Daoy (cell line): ENCODE data around the gene TGM4. TPM values are rescaled to one million over a fixed set of nuclear protein-coding genes. Genes with fewer than 3 reads are reported as not detected.
"Not testable (repeated sequence)": the region's sequence is repeated elsewhere in the genome, so short reads cannot be mapped to it uniquely, and the experiment has no call there.

Source experiments
- DNase-seq: peaks from one replicate; pipeline ENCODE4 v3.0.0-alpha.2; 2015; ENCODE audit warnings: low read depth
- total RNA-seq: library from RNA; depleted of rRNA; stranded (reverse); fragments of >200 nt; shearing (Covaris generic); gene quantifications from 2 replicates; pipeline ENCODE4 v1.2.3, GENCODE V29; 2014; rRNA removed

TGM4 gene
- 0.17 and 0.51 TPM in 2 replicates for total RNA-seq

DNA sequence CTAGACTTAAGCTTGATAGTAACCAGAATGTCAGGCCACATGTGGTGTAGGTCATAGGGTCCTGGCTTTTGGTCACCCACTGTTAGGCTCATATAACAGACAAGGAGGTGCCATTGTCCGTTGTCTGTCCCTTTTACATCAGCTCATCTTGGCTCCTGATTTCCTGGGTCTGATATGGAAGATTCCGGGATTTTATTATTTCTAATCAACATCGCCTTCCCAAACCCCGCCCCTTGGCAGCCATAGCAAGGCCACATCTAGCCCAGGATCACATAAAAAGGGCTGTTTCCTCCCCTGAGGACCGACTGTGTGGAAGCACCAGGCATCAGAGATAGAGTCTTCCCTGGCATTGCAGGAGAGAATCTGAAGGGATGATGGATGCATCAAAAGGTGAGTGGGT, at the start of gene TGM4:
TSS of gene TGM4 (plus strand) at position 301 of the 400 bp plus-strand sequence. CDS start at position 372, 71 bp downstream.
- DNase-seq: no peak

DNA sequence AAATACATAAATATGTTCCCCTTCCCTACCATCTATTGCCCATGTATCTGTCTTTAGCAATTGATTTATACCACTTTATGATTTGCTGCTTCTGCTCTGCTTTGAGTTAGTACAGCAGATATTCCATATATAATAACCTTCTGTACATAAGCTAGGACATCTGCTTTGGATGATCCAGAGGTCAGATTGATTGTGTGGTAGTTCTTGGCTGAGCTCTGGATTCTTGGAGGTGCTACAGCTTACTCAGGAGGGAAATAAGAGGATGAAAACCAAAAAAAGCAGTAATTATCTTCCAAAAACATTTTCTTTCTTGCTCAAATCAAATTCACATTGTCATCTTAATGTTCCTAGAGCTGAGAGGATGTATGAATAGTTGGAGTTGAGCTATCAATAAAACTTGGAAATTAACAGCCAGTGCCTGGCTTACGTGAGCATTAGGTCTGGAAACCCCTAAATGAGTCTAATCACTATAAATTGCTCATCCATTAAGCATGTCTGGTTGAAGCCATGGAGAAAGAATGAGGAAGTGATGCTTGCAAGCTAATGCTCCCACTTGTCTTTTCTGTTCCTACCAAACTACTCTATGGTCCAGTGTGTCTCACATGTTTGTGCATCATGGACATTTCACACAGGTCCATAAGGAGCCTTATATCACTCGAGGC, 49.0 kb upstream of the TGM4 start:
- DNase-seq: peak; percentile 11

DNA sequence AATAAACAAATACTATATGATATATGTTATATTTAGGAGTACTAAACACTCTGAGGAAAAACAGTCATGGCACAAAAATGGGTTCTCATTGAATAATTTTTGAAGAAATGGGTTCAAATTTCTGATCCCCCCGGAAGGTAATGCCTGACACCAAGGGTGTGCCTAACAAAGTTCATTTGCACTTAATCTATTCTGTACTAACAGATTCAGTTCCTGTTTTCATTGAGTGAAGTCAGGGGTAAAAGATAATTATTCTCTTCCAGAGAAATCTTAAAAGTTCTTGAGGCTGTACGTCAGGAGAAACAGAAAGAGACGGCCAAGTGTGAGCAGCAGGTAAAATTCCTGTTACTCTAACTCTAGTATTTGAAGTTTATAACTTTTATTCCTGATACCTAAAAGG, 47.2 kb upstream of the TGM4 start:
- no peak for DNase-seq

DNA sequence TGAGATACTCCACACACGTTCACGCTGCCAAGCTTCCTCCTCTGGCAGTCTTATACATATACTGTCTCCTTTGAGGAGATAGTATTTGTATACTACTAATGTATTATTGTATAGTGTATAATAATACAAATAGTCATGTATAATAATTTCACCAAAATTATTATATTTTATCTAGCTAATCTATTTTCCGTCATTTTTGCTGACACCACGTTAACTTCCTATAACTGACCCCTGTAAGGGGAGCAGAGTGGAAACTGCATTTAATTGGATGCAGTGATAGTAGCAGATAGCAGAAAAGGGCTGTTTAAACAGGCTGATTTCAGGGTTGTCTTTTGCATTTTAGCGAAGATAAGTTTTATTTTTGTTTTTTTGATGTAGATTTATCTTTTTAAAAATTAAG, 43.2 kb upstream of the TGM4 start:
- no peak for DNase-seq

DNA sequence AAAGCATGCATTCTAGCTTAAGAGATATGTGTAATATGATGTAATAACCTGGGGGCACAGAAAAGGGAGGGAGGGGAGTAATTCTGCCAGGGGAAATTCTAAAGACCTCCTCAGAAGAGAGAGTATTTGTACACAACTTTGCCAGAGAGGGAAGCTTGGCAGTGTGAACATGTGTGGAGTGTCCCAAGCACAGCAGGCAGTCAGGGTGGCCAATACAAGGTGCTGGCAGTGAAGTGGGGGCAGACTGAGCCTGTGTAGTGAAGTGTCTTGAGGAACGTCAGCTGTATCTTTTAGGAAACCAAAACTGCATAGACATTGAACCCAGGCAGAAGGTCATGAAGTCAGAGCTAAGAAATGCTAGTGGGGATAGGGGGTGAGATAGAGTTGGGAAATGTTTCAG, 42.4 kb upstream of the TGM4 start:
- DNase-seq: no peak

DNA sequence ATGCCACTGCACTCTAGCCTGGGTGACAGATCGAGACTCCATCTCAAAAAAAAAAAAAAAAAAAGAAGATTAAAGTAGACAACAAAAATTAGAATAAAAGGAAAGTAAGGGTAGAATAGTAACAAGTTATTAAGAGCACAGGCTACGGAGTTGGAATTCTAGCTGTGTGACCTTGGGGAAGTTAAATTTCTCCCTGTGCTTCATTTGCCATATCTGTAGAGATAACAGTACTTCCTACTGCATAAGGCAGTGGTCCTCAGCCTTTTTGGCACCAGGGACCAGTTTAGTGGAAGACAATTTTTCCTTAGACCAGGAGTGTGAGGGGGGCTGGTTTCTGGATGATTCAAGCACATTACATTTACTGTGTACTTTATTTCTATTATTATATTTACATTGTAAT, 41.4 kb upstream of the TGM4 start:
- DNase-seq: no peak

DNA sequence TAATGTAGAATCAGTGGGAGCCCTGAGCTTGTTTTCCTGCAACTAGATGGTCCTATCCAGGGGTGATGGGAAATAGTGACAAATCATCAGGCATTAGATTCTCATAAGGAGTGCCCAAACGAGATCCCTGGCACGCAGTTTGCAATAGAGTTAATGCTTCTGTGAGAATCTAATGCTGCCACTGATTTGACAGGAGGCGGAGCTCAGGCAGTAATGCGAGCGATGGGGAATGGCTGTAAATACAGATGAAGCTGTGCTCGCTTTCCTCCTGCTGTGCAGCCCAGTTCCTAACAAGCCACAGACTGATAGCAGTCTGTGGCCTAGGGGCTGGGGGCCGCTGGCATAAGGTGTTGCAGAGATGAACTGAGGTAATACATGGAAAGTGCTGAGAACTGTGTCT, 41.0 kb upstream of the TGM4 start:
- DNase-seq: no peak

DNA sequence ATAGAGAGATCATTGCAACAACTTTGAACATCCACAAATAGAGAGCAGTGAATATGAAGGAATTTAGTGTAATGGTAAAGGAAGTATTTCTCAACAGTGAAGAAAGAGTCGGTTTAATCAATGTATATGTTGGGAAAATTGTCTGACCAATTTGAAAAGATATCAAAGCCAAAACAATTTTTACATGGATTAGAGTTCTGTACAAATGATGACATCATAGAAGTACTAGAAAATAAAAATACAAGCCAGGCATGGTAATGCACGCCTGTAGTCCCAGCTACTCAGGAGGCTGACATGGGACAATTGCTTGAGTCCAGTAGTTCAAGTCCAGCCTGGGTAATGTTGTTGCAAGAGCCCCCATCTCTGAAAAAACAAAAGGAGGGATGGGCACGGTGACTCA, 38.7 kb upstream of the TGM4 start:
- DNase-seq: no peak

DNA sequence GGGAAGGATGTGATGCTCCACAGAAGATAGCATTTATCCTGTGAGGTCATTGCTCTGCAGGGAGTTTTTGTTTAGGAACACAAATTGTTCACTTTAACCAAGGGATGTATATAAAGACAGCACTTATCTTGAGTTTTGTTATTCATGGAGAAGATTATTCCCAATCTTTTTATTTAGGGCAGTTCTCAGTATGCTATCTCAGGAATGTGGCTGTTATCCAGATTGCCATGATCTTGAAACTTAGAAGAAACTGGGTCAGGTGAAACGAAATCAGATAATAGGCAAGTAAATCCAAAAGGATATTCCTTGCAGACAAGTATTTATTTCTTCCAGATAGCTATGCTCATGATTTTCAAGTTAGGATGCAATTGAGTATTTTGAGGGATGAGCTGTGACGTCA, 32.0 kb upstream of the TGM4 start:
- no peak for DNase-seq

DNA sequence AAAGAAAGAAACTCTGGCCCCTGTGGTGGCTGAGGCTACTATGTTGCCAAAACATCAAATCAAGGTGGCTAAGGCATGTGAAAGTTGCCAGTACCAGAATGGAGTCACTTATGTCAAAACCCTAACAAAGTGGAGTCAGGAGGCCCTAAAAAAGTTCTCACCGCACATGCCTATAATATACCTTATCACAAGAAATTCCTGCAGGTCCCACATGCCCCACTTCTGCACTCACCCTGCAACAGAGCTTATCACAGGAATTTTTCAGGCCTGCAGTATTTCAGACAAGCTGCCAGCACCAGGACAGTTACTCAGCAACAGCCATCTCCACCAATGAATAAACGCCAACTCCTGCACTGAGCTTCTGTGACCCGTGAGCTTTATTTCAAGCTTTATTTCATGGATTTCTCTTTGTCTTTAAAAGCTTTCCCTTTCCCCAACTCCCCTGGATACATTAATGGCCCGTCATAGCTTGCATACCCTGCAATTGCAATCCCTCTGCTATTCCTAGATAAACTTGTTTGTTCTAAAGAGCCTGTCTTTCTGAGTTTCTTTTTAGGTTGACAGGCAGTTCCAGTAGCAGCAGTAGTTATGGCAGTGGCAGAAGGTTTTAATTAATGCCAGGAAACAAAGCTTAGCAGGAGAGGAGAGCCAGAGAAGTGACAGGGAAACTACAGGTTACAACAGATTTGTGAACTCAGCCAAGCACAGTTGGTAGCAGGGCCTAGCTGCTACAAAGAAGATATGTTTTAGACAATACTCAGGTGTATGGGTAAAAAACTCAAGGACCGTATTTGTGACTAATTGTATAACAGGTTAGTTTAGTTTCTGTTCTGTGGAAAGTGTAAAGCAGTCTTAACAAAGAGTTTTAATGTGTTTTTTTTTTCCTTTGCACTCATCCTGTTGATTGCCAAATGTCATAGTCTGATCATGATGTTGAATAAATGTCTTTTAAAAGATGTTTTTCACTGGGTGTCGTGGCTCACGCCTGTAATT, 28.6 kb upstream of the TGM4 start:
- no peak for DNase-seq

DNA sequence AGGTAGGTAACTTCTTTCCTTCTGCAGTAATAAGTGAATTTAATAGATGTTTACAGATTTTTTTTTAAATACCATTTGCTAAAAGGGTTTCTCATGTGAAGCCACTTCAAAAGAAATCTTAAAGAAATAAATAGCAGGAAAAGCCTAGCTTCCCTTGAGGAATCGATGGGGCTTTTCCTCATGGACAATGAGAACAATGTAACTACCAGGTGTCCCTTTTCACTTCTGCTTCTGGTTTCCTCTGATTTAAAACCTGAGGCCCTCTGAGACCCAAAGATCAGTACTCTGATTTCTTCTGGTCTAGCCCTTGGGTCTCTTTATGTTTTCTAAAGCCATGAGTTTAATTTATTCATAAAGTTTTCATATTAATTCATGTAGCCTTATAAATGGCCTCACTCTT, 25.8 kb upstream of the TGM4 start:
- no peak for DNase-seq

DNA sequence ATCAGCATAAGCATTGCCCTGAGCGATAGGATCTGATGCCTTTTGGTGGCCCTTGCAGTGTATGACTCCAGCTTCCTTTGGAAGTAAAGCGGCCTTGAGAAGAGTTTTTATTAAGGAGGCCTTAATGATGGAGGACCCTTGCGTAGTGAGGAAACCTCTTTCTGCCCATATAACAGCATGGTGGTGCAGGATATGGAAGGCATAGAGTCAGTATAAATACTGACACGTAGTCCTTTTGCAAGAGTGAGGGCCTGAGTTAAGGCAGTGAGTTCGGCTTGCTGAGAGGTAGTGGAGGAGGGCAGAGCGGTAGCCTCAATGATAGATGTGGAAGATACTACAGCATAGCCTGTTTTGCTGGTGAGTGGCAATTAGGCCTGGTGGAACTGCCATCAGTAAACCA, 17.7 kb upstream of the TGM4 start:
- DNase-seq: not testable (repeated sequence)

DNA sequence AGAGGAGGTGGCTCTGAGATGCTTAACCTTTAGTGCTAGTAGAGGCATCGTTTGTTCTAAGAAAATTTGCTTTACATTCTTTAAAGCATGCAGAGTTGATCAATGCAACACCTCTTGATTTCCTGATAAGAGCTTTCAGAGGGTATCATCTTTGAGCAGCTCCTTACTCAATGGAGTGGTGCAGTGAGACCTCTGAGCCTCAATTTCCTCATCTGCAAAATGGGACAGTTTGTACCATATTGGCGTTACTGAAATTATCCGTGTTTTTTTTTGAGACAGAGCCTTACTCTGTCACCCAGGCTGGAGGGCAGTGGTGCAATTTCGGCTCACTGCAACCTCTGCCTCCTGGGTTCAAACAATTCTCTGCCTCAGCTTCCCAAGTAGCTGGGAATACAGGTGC, 14.3 kb upstream of the TGM4 start:
- DNase-seq: no peak

DNA sequence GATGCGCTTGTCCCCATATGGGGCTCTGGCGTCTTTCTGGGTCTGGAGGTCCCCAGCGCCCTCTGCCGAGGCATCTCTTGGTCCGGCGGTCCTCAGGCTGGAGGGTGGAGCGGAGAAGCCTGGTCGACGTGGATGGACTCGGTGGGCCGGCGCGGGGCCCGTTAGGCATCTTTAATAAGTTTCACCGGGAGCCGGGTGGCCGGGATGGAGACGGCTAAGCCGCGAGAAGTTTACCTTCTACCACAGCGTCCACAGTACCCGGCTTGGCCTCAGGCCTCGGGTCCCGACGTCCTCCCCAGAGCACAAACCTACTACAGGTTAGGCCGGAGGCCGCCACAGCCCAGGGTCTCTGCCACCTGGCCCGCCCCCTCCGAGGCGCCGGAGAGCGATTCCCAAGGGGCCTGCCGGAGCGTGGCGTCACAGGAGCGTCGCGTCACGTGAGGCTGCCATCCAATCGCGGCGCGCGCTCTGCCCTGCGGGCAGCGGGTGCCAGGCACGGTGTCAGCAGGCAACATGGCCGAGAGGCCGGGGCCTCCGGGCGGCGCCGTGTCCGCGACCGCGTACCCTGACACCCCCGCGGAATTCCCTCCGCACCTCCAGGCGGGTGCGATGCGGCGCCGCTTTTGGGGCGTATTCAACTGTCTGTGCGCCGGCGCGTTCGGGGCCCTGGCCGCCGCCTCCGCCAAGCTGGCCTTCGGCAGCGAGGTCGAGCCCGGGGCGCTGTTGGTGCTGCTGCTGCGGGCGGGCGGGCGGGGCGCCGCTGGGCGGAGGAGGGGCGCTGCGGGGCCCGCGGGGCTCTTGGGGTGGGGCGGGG, 12.8 kb upstream of the TGM4 start, which contains the start of gene TMEM42:
TSS of gene TMEM42 (plus strand) at position 501 of the 814 bp plus-strand sequence. CDS start at position 514, 13 bp downstream.
- DNase-seq: peak; percentile 93

DNA sequence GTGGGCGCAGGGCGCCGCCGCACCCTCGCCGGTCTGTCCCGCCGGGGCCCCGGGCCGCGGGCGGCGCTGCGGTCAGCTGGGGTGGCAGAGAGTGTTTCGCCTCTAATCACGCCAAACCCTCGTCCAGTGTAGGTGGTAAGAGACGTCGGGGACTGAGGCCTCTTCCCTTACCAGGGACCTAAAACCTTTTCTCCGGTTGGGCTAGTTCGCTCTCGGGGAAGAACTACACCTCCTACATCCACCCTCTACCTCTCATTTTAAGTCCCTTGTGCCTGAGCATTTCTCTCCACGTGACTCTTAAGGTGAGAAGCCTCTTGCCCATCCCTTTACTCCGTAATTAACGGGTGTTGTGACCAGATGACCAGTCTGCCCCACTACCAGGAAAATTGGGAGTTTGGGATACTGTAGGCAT, 12.2 kb upstream of the TGM4 start:
- DNase-seq: no peak

DNA sequence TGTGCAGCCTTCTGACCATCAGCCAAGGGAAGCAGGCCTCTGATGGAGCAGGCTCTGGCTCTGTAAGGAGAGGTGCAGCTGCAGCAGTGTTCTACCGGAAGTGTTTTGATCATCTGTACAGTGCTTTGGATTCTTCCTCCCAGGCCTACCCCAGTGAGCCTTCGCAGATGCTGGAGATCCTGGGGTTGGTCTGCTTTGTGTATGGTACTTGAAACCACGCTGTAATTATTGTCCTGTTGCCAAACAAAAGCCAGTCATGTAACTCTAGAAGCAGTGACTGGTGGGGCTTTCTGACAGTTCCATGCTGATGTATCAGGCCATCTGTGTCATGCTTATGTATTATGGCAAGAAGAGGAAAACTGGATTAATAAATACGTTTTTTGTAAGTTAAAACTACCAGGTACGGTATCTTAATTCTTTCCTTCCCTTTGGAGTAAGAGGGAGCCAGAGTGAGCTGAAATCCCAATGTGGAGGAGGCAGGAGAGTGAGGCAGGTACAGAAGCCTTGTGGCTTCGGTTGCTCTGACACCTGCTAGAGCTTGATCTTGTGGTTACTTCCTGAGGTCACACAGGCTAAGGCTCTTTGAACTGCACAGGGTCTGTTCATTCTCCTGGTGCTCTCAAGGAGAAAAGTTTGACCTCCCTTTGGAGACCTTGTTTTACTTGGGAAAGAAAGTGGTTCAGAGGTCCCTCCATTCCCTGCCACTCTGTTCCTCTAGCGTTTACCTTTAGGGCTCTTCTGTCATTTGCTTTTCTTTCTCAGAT, 9.0 kb upstream of the TGM4 start:
- DNase-seq: no peak

DNA sequence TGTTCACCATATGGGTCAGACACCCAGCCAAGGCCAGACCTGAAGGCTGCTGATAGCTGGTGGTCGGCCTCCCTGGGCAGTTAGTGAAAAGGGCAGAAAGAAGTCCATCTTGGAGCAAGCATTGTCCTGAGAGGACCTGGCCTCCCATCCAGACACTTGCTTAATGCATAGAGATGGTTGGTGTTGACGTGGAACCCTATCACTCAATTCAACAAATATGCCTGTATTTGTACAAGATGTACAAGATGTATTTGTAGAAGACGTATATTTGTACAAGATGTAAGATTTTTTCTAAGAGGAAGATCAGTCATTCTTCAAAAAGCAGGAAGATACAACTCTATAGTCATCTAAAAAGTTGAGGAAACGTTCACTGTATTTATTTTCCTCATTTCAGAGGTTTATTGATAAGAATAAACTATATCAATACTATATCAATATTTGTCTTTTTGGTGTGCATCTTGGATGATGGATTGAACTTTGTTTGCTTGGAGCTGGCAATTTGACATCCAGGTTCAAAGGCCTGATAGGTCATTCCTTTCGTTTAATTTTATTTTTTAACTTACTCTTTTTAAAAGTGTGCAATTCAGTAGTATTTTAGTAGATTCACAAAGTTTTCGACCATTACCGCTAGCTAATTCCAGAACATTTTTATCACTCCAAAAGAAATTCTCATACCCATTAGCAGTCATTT, 6.8 kb upstream of the TGM4 start:
- no peak for DNase-seq

DNA sequence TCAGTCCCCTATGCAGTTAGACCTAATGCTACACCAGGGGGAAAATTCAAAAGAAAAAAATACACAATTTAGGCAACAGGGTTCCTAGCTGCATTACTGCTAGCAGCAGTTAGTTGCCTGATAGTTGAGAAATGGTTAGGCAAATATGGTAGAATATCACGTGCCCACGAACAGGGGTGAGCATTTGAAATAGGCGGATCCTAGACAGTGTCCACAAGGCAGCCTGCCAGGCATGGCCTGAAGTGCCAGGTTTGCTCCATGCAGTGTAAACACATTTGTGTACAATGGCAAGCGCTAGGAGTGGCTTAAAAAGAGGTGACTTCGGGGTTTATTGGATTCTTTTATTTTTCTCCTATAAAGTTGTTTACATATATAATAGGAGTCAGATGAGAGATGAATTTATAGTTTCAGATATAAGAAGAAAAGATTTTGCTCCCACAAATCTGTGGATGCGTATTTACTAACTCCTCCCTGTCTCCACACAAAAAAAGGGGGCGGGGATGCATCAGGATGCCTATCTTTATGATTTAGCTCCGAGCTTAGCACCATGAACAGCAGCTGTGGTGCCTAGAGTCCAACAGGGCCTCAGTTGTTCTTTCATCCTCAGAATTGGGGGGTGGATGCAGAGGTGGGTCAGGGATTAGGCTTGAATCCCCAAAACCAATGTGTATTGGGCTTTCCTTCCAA, 3.9 kb upstream of the TGM4 start:
- DNase-seq: no peak

DNA sequence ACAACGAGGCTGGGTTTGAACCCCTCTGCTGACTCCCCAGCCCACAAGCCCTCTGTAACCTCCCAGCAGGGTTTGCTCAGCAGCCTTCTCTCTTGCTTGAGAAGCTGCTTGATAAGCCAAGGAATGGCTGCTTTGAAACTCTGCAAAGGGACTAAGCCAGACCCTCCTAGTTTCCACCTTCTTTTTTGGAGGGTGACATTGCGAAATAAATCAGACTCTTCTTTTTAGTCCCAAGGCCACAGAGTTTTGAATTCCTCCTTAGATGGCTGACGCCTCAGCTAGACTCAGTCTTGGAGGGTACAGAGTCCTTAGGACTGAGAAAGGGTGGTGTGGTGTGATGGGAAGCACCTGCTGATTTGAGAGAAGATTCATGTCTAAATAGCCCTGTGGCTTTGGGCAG, 1.2 kb downstream of the TGM4 start:
- DNase-seq: no peak

DNA sequence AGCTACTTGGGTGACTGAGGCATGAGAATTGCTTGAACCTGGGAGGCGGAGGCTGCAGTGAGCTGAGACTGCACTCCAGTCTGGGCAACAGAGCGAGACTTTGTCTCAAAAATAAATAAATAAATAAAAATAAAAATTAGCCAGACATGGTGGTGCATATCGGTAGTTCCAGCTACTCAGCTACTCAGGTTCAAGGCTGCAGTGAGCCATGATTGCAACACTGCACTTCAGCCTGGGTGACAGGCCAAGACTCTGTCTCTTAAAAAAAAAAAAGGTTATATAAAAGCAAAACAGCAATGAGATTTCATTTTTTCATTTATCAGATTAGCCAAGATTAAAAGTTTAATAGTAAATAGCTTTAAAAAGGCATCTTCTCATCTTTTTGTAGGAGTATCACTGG, 2.9 kb downstream of the TGM4 start:
- no peak for DNase-seq
